ENCODE results near the gene FAM167B.

DNA sequence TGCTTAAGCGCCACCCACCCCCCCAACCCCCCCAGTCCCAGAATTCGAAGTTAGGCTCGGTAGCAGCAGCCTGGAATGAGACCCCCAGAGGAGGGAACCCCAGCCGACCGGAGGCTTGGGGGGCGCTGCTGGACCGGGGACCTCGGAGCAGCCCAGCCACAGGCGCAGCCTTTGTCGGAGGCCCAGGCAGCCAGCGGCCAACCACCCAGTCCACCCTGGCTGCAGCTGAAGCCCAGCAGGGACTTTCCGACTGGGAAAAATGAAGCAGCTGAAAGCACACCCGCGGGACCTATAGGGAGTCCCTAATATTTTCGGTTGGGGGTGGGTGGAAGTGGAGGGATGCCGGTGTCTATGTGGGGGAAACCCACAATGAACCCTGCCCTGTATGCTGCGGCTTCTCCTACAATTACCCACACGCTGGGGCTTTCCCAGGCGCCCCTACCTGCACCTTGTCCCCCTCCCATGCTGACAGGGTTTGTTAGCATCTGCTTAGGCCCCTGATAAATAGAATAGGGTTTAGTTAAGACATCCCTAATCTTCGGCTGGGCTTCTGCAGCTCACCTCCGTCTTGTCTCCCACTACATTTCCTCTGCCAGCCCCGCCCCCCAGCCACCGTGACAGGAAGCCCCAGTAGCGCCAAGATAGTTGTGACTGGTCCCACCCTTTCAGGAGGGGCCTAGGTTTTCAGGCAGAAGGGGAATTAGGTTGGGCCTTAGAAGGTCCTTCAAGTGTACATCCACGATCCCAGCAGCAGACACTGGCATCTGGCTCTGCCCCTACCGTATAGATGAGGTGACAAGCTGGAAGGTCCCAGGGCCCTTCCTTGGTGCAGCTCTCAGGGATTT lies 45.8 kb upstream of the FAM167B start:
- no peak for TF ChIP-seq TAF1 (IDR thresholded peaks at IDR 0.05; ENCODE audit: borderline replicate concordance, insufficient read depth, low read length)
- TF ChIP-seq, protein P1, sequence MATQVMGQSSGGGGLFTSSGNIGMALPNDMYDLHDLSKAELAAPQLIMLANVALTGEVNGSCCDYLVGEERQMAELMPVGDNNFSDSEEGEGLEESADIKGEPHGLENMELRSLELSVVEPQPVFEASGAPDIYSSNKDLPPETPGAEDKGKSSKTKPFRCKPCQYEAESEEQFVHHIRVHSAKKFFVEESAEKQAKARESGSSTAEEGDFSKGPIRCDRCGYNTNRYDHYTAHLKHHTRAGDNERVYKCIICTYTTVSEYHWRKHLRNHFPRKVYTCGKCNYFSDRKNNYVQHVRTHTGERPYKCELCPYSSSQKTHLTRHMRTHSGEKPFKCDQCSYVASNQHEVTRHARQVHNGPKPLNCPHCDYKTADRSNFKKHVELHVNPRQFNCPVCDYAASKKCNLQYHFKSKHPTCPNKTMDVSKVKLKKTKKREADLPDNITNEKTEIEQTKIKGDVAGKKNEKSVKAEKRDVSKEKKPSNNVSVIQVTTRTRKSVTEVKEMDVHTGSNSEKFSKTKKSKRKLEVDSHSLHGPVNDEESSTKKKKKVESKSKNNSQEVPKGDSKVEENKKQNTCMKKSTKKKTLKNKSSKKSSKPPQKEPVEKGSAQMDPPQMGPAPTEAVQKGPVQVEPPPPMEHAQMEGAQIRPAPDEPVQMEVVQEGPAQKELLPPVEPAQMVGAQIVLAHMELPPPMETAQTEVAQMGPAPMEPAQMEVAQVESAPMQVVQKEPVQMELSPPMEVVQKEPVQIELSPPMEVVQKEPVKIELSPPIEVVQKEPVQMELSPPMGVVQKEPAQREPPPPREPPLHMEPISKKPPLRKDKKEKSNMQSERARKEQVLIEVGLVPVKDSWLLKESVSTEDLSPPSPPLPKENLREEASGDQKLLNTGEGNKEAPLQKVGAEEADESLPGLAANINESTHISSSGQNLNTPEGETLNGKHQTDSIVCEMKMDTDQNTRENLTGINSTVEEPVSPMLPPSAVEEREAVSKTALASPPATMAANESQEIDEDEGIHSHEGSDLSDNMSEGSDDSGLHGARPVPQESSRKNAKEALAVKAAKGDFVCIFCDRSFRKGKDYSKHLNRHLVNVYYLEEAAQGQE (IDR thresholded peaks at IDR 0.05; ENCODE audit: insufficient read depth in 1 of 2, low read depth in 2 of 2, low read length in 2 of 2) = no peak

Data from PFSK-1 (cell line).